ENCODE data around the gene PTDSS2.

- TF ChIP-seq CHD4 (IDR thresholded peaks at IDR 0.05; ENCODE audit: borderline replicate concordance) (no peak), SMC3 (IDR thresholded peaks at IDR 0.05) (no peak), MAFK (IDR thresholded peaks at IDR 0.05; ENCODE audit: partially characterized antibody) (no peak), CTCF (IDR thresholded peaks at IDR 0.05) (no peak), EP300 (IDR thresholded peaks at IDR 0.05) (no peak), POLR2A (IDR thresholded peaks at IDR 0.05; ENCODE audit: low read length) (peak; percentile 65), RNF2 (IDR thresholded peaks at IDR 0.05; ENCODE audit: borderline replicate concordance, low read depth) (no peak), MAX (IDR thresholded peaks at IDR 0.05) (peak; percentile 70; the same call in 1 of the 2 replicates), BCL3 (IDR thresholded peaks at IDR 0.05) (no peak; the same call in 2 of the 3 replicates)
Measured at GRCh38 chr11:506995-507726, 57.1 kb downstream of the PTDSS2 start, which contains the start of gene RNH1.
